Measurements from ENCODE around the gene COP1.
"Not testable (repeated sequence)": the region's sequence is repeated elsewhere in the genome, so short reads cannot be mapped to it uniquely, and the experiment has no call there.

The COP1 gene

GRCh38 chr1:176032040-176032645 lies 174.9 kb downstream of the COP1 start:
- Histone ChIP-seq H4K20me1 (ENCODE audit: insufficient read depth, low read length) (no peaks in the 10 kb centered on the region), H3K9ac (ENCODE audit: low read depth, low read length) (no peak overlapping the region), H3K4me1 (ENCODE audit: insufficient read depth, low read length) (no peaks in the 10 kb centered on the region), H2AFZ (ENCODE audit: low read depth, low read length) (no peak overlapping the region), H3K9me3 (ENCODE audit: insufficient read depth, low read length, severe bottlenecking) (no peaks in the 10 kb centered on the region), H3K27ac (ENCODE audit: low read length) (no peak overlapping the region), H3K27me3 (ENCODE audit: insufficient read depth, low read length, poor library complexity) (no peaks in the 10 kb centered on the region), H3K4me3 (ENCODE audit: low read depth in 1 of 2, low read length in 2 of 2) (no peak overlapping the region), H3K79me2 (ENCODE audit: insufficient read depth, low read length) (0 out of 2 replicates have a peak, but pooled peaks cover 4% of the 10 kb centered on the region), H3K36me3 (ENCODE audit: insufficient read depth, low read length) (peaks cover 27% of the 10 kb centered on the region), H3K4me2 (ENCODE audit: insufficient read depth, low read length) (no peak overlapping the region)
- ATAC-seq (ENCODE audit: insufficient read depth, low read depth) (no peak), DNase-seq (no peak)
- TF ChIP-seq CTCF (IDR thresholded peaks at IDR 0.05; ENCODE audit: borderline replicate concordance, extremely low read depth, low read length, poor library complexity, severe bottlenecking) (no peak), EZH2 (IDR thresholded peaks at IDR 0.05; ENCODE audit: borderline replicate concordance, low read depth, low read length, severe bottlenecking) (no peak)

DNA sequence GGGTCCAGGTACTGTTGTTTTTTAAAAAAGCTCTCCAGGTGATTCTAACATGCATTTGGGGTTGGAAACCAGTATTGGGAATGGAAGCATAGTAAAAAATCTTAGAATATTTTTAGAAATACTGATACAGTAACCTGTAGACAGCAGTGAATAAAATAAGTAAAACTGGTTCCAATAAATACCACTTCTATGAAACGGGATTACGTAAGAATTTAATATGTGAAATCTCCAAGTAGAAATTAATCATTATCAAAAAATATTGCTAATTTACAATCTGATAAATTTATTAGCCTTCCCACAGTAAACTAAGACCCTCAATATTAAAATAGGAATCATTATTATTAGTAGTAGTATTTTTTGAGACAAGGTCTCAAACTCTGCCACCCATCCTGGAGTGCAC lies 177.5 kb downstream of the COP1 start:
- TF ChIP-seq EZH2 (IDR thresholded peaks at IDR 0.05; ENCODE audit: borderline replicate concordance, low read depth, low read length, severe bottlenecking), result no peak
- TF ChIP-seq CTCF (IDR thresholded peaks at IDR 0.05; ENCODE audit: borderline replicate concordance, extremely low read depth, low read length, poor library complexity, severe bottlenecking), result no peak
- DNase-seq, result no peak
- peaks cover 31% of the 10 kb centered on the region for H3K36me3 ChIP-seq (ENCODE audit: insufficient read depth, low read length)
- no peak overlapping the region for H3K27ac ChIP-seq (ENCODE audit: low read length)
- H3K4me1 ChIP-seq (ENCODE audit: insufficient read depth, low read length), result no peaks in the 10 kb centered on the region
- H4K20me1 ChIP-seq (ENCODE audit: insufficient read depth, low read length), result no peaks in the 10 kb centered on the region
- no peaks in the 10 kb centered on the region for H3K27me3 ChIP-seq (ENCODE audit: insufficient read depth, low read length, poor library complexity)
- no peak overlapping the region for H2AFZ ChIP-seq (ENCODE audit: low read depth, low read length)
- no peak overlapping the region for H3K4me3 ChIP-seq (ENCODE audit: low read depth in 1 of 2, low read length in 2 of 2)
- no peak for ATAC-seq (ENCODE audit: insufficient read depth, low read depth)
- H3K9me3 ChIP-seq (ENCODE audit: insufficient read depth, low read length, severe bottlenecking), result no peaks in the 10 kb centered on the region
- H3K4me2 ChIP-seq (ENCODE audit: insufficient read depth, low read length), result no peak overlapping the region
- H3K9ac ChIP-seq (ENCODE audit: low read depth, low read length), result no peak overlapping the region
- 0 out of 2 replicates have a peak, but pooled peaks cover 4% of the 10 kb centered on the region for H3K79me2 ChIP-seq (ENCODE audit: insufficient read depth, low read length)

DNA sequence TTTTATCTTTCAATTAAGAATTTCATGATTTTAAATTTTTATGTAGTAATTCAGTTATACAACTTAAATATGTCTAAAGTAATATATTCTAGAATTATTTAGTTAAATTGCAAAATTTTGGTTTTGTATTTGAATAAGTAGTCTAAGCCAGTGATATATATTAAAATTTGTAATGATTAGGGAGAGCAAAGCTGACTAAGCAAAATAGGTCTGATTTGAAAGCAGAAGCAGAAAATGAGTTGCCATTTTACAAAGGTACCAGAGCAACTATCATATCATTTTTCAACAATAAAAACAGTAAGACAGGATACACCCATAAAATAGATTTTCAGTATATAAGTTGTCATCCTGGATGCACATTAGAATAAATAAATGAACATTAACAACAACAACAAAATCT lies 177.9 kb downstream of the COP1 start:
- Histone ChIP-seq H3K9me3 (ENCODE audit: insufficient read depth, low read length, severe bottlenecking) (no peaks in the 10 kb centered on the region), H3K4me1 (ENCODE audit: insufficient read depth, low read length) (no peaks in the 10 kb centered on the region), H3K27ac (ENCODE audit: low read length) (no peak overlapping the region), H2AFZ (ENCODE audit: low read depth, low read length) (no peak overlapping the region), H3K4me2 (ENCODE audit: insufficient read depth, low read length) (no peak overlapping the region), H3K36me3 (ENCODE audit: insufficient read depth, low read length) (peaks cover 34% of the 10 kb centered on the region), H3K4me3 (ENCODE audit: low read depth in 1 of 2, low read length in 2 of 2) (no peak overlapping the region), H3K79me2 (ENCODE audit: insufficient read depth, low read length) (0 out of 2 replicates have a peak, but pooled peaks cover 4% of the 10 kb centered on the region), H3K27me3 (ENCODE audit: insufficient read depth, low read length, poor library complexity) (no peaks in the 10 kb centered on the region), H4K20me1 (ENCODE audit: insufficient read depth, low read length) (no peaks in the 10 kb centered on the region), H3K9ac (ENCODE audit: low read depth, low read length) (no peak overlapping the region)
- TF ChIP-seq EZH2 (IDR thresholded peaks at IDR 0.05; ENCODE audit: borderline replicate concordance, low read depth, low read length, severe bottlenecking) (no peak), CTCF (IDR thresholded peaks at IDR 0.05; ENCODE audit: borderline replicate concordance, extremely low read depth, low read length, poor library complexity, severe bottlenecking) (no peak)
- ATAC-seq (ENCODE audit: insufficient read depth, low read depth), result no peak
- DNase-seq, result no peak

- H3K36me3 ChIP-seq (ENCODE audit: insufficient read depth, low read length), result peaks cover 38% of the 10 kb centered on the region
- not testable (repeated sequence) for DNase-seq
These were observed 179.2 kb downstream of the COP1 start for GRCh38 chr1:176027934-176028333.

More at GRCh38 chr1:176027934-176028333, 179.2 kb downstream of the COP1 start:
- not testable (repeated sequence) for H3K4me2 ChIP-seq (ENCODE audit: insufficient read depth, low read length); ATAC-seq (ENCODE audit: insufficient read depth, low read depth); H2AFZ ChIP-seq (ENCODE audit: low read depth, low read length); H3K79me2 ChIP-seq (ENCODE audit: insufficient read depth, low read length); H3K4me1 ChIP-seq (ENCODE audit: insufficient read depth, low read length); H3K27ac ChIP-seq (ENCODE audit: low read length); H3K9ac ChIP-seq (ENCODE audit: low read depth, low read length); H4K20me1 ChIP-seq (ENCODE audit: insufficient read depth, low read length); H3K9me3 ChIP-seq (ENCODE audit: insufficient read depth, low read length, severe bottlenecking); H3K27me3 ChIP-seq (ENCODE audit: insufficient read depth, low read length, poor library complexity); H3K4me3 ChIP-seq (ENCODE audit: low read depth in 1 of 2, low read length in 2 of 2)
